Fibroblast of the aortic adventitia (primary cell): Measurements from ENCODE around the gene ABR. TPM values are rescaled to one million over a fixed set of nuclear protein-coding genes. Genes with fewer than 3 reads are reported as not detected.
A peak's percentile ranks its signal among the peaks of the same experiment; 100 is the strongest.
"Not testable (repeated sequence)": the region's sequence is repeated elsewhere in the genome, so short reads cannot be mapped to it uniquely, and the experiment has no call there.

Experiments used
- DNase-seq: peaks from one replicate; pipeline ENCODE4 v3.0.0-alpha.2; 2010; ENCODE audit warnings: low read depth
- H3K4me3 ChIP-seq: 2 replicates; pipeline ENCODE4 v1.5.1; 2011; ENCODE audit warnings: low read depth, mild to moderate bottlenecking, control low read depth, low read length, moderate library complexity
- CTCF ChIP-seq: IDR thresholded peaks from 2 replicates; pipeline ENCODE4 v1.5.1; 2011; ENCODE audit warnings: mild to moderate bottlenecking, low read length, control low read depth, inconsistent platforms; ENCODE audit not compliant: insufficient read depth
- total RNA-seq: library from RNA; depleted of rRNA; stranded (reverse); fragments of >200 nt; gene quantifications from 2 replicates; pipeline ENCODE4 v1.2.3, GENCODE V29; 2012; ENCODE audit warnings: low replicate concordance

Gene ABR
- total RNA-seq, 1 donor, result 76.8 TPM

DNA sequence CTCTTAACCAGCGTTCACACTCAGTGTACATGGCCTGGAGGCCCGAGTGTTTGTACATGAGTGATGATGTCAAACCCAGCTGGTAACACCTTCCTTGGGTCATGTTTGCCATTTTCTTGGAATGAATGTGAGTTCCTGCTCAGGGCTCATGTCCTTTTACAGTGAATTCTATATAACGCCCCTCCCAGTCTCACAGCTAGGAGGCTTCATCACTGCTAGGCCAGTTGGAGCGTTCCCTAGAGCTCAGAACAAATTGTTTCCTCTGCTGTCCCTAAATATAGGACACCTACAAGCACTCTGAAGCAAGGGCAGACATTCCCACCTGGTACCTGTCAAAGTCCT lies 177.4 kb downstream of the ABR start:
- no peak overlapping the region for H3K4me3 ChIP-seq
- TF ChIP-seq CTCF, result peak; percentile 23
- peak; percentile 60 for DNase-seq

- no peak overlapping the region for H3K4me3 ChIP-seq
- peak; percentile 76 for DNase-seq
- TF ChIP-seq CTCF, result no peak
Observed at GRCh38 chr17:1001640-1002411, 178.0 kb downstream of the ABR start.

- peak; percentile 44 for DNase-seq
- TF ChIP-seq CTCF, result no peak
- H3K4me3 ChIP-seq, result no peak overlapping the region
Observed at GRCh38 chr17:1000597-1001461, 179.0 kb downstream of the ABR start.

GRCh38 chr17:998111-998510 lies 181.7 kb downstream of the ABR start:
- no peak for TF ChIP-seq CTCF
- H3K4me3 ChIP-seq, result peak overlapping the region; percentile 99
- no peak for DNase-seq

- peak; percentile 98 for DNase-seq
- TF ChIP-seq CTCF, result peak; percentile 80
- peak within 1 kb of the TSS; percentile 99 for H3K4me3 ChIP-seq
Observed at GRCh38 chr17:996554-997344, 183.0 kb downstream of the ABR start, which contains the start of gene TIMM22. TSS of gene TIMM22 (plus strand) at chr17:997129. CDS start at chr17:997143, 14 bp downstream.

- H3K4me3 ChIP-seq, DNase-seq: not testable (repeated sequence)
Observed at GRCh38 chr17:995324-995723, 184.5 kb downstream of the ABR start.
